ENCODE data around the gene KNSTRN.

Gene KNSTRN, protein sequence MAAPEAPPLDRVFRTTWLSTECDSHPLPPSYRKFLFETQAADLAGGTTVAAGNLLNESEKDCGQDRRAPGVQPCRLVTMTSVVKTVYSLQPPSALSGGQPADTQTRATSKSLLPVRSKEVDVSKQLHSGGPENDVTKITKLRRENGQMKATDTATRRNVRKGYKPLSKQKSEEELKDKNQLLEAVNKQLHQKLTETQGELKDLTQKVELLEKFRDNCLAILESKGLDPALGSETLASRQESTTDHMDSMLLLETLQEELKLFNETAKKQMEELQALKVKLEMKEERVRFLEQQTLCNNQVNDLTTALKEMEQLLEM

DNA sequence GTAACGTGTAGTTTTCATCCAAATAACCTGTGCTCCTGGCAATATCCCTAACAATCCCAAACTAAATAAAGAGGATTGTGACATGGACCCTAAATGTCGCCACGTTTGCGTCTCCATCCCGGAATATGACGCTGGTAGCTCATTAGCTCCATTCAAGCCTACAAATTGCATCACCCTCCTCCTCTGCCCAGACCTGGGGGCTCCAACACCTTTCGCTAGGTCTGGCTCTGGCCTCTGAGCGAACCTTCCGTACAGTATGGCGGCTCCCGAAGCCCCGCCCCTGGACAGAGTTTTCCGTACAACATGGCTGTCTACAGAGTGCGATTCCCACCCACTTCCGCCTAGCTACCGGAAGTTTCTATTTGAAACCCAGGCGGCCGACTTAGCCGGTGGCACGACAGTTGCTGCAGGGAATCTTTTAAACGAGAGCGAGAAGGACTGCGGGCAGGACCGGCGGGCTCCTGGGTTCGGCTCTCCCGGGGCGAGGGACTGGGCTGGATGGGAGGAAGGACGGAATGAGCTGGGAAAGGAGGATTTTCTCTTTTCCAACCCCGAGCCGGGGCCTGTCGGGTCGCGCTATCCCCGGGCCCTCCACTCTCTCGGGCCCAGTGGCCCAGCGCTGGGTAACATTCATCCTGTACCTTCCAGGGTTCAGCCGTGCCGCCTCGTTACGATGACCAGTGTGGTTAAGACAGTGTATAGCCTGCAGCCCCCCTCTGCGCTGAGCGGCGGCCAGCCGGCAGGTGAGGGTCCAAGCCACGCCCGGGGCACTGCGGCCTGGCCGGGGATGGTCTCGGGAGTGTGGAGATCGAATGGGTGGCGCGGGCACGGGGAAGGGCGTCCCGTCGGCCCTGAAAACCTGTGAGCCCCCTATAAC, at the start of gene KNSTRN:
Gene KNSTRN (plus strand): TSS at position 142 of the 877 bp plus-strand sequence. CDS start 115 bp downstream, at position 257.
- peak; percentile 94 for DNase-seq

DNA sequence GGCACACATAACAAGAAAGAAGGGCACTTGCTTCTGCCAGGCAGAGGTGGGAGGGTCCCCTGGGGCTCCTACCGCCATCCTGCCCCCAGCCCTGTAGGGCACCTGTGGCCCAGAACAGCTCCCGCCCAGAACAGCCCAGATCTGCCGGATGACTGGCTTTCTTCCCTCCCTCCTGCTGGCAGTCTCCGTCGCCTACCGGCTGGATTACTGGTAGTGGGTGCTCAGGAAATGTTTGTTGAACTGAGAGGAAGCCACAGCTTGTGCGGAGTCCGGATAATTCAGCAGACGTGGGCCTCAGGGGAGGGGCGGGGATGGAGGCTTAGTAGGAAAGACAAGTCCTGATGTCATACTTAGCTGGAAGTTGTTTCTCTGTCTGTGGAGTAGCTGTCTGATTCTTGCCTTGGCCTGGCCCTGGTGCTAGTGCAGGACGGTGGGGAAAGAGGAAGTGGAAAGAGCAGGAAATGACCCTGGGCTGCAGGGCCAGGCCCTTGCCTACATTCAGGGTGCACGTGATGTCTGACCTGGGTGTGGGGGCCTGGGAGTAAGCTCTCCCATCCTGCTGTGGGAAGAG, 48.5 kb upstream of the KNSTRN start:
- DNase-seq = peak; percentile 65 to 88

DNA sequence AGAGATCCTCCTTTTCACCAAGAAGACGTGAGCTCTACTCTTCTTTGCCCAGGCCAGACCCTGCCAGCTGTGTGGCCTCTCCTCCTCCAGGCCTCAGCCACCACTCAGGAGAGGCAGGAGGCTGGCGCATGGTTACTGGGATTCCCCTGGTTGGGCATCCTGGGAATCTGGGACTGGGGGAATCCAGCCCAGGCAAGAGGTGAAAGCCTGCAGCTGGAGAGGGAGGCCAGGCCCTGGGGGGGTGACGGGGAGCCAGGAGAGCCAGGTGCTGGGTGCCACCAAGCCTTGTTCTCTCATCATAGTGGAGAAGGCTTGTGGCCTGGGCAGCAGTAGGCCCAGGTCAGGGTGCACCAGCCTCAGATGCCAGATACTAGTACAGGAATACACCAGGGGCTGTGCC, 48.0 kb upstream of the KNSTRN start:
- no peak for DNase-seq

DNA sequence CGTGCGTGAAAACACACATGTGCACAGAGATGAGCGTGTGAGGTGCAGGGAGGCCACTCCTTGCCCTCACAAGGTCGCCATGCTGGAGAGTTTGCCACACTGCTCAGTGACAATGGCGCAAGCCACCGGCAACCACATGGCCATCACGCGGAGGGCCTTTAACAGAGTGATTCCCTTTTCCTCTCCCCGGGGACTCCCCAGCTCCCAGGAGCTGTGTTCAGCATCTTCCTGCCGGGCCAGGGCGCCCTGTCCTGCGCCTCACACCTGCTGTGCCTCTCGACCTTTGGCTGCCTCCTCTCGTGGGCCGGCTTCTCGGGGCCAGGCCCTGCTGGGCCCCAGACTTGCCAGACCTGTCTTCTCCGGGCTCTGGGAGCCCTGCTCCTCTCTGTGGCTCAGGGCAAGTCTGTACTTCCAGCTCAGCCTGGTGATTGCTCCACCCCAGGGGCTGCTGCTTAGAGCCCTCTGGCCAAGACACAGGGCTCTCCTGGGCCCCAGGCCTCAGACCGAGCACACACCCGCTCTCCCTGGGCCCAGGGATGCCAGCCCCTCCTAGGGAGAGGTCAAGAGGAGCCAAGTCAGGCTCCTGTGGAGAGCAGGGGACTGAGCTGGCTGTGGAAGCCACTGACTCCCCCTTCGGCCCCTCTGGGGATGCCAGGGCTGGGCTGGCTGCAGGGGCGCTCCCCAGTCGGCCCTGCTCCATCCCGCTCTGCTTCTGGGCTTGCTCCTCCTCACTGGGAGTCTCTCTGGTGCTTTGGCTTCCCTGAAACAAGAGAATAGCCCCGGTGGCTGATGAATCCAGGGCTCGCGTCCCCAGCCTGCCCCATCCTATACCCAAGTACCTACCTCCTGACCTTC, 47.4 kb upstream of the KNSTRN start:
- peak in 1 of 2 donors; percentile 46 for DNase-seq

DNA sequence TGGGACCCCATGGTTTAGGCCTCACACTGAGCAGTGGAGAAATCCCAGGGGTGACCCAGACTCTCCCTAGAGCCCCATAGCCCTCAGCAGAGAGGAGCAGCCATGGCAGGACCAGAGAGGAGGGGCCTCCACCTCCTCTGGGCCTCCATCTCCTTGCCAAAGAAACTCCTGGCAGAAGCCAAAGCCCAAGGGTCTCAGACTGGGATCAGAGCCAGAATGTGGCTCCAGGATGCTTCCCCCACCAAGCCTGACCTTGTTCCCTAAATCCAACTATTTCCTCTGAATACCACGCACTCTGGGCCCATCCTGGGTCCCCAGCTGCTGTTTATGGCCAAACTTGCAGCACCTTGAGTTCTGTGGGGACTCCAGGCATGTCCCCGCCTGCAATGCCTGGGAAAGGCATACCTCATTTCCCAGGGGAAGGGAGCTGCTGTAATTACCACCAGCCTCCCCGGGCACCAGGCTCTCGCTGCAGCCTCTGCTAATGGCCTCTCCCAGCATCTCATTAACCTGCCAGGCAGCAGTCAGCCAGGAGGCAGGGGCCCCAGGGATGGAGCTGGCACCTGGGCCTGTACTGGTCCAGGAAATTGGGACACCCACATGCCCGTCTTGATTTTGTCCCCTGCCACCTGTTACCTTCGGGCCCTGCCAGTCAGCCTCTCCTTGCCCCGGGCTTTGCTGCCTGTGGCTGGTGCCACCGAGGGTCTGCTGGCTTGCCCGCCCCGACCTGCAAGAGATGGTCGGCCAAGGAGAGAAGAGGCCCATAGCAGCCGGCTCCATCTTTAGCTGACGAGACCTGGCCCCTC, 46.4 kb upstream of the KNSTRN start:
- DNase-seq = no peak

DNA sequence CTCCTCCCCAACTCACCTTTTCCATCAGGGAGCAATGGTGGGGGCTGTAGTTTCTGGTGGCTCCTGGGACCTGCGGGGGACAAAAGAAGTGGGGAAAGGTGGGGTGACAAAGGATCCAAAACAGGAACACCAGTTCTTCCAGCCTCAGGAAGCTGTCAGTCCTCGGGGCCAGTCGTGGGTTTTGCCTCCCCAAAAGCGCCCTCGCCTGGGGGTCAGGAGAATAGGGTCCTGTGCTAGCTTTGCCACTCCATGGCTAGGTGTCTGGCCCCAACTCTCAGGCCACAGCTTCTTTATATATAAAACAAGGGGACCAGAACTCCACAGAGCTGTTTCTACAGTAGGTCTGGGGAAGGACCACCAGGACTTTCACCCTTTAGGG, 45.8 kb upstream of the KNSTRN start:
- peak; percentile 21 to 53 for DNase-seq

DNA sequence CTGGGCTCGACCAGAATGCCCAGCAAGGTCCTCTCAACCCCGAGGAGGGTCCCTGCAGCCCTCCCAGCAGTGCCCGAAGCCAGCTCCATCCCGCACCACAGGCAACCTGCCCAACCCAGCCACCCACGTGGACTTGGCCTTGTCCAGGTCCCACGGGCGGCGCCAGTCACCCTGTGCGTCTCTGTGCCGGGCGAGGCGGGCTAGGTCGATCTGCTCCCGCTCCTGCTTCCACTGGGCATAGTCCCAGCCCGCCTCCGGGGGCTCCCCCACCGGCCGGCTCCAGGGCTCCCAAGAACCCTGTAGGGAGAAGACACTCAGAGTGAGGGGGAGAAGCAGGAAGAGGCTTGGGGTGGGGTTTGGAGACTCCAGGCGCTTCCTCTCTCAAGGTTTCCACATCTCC, 44.9 kb upstream of the KNSTRN start:
- DNase-seq = no peak

DNA sequence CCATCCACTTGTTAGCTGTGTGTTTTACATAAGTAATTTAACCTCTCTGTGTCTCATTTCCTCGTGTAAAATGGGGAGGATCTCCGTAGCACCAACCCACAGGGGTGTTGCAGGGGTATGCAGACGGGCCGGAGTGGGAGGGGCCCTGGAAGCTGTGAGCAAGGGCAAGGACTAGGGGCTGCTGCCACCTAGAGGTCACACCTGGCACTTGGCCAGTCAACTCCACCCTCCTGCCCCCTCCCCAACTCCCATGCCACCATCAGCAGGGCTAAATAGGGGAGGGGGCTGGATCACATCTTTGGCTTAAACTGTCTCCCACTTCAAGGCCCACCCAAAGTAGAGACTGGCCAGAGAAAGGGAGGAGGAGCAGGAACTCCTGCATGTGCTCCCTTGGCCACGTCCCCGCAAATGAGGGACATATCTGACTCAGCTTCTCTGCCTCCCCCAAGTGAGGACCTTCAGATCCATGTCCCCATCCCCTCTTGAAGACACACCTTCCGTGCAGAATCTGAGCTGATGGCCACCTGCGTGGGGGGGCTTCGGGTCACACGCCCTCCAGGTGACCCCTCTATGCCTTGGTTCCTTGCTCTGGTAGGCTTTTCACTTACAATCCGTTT, 44.4 kb upstream of the KNSTRN start:
- peak; percentile 79 to 84 for DNase-seq

DNA sequence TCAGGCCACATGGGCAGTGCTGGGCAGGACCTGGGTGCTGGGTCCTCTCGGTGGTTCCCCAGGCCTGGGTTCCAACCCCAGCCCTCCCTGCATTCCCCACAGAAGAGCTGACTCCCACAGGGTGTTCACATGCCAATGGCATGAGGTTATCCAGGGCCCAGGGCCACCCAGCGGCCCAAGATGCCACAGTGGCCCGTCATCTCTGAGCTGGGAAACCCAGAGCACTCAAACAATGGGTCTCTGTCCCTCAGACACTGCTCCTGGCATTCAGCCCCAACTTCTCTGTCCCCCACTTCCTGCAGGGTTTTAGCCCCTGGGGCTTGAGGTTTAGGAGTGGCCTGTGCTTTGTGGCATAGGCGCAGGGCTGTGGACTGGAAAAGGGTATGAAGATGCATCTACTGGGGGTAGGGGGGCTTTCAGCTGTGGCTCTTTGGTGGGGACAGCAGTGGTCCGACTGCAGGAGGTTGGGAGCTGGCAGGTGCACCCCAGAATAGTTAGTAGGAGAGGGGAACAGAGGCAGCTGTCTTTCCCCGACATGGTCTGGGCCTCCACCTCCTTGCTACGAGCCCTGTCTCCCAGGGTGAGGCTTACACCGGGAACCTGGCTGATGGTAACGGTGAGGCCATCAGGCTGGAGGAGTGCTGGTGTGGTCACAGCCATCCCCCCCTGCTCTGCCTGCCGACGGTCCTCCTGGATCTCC, 43.5 kb upstream of the KNSTRN start:
- DNase-seq = no peak

DNA sequence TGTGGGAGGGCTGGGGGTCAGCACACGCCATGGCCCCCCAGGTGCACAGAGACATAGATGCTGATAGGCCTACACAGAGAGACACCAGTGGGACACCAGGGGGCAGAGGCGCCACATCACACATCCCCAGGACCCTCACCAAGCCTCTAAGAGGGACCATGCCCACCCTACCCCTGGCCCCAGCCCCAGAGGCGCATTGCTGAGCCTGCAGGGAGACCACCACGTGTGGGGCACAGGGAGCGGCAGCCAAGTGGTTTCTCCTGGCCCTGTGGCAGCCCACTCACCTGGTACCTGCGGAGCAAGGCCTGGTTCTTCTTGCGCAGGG, 42.9 kb upstream of the KNSTRN start:
- DNase-seq = no peak

DNA sequence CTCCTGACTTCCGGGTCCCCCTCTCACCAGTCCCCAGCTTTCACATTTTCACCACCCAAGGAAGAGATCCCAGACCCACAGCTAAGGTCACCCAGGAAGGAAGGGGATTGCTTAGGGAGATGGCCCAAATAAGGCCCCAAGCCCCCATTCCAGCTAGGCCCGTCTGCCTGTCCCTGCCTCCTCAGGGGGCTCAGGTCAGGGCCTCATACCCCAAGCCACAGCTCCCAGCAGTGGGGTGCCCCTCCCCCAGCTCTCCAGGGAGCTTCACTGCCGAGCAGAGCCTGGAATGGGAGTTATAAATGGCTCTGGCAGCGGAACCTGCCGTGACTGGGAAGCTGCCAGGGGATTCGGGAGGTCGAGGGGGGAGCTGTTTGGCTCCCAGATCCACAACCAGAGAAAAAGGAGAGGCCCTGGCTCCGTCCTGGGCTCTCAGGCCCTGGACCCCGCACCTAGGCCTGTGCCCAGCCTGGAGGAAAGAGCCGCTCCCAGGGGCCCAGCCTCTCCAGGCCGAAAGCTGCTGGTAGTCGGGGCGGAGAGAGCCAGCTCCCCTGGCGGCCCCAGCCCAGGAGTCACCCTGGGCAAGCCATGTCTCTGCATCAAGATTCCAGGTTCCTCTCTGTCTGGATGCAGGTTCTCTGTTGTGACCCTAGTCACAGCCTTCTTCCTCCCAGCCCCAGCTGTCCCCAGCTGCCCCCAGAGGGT, 42.3 kb upstream of the KNSTRN start:
- no peak for DNase-seq

DNA sequence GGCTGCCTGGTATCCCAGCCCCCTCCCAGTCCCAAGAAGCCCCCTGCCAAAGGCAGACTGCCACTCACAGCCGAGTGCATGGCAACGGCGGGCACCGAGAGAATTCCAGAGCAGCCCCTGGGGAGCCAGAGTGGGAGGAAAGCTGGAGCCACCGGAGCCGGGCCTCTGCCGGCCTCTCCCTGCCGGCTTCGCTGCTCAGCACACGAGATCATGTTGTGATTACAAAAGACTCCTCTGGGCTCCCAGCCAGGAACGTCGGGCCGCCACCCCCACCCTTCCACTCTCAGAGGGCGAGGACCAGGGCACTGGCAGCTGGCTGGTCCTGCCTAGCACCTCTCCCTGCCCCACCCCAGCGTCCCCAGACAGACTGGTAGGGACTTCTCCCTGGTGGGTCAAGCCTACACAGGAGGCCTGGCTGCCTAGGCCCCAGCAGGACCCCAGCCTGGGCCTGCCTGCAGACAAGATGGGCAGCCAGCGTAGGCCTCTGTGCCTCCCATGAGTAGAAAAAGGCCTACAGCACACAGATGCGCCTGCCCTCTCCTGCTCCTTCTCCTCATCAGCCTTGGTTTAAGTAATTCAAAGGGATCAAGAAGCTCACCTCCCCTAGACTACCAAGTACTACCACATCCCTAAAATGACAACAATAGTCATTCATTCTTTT, 41.7 kb upstream of the KNSTRN start, which contains the start of gene CCDC9B:
Gene CCDC9B (minus strand): TSS at position 200 of the 661 bp plus-strand sequence. CDS start 120 bp downstream, at position 80.
- peak in 1 of 2 donors; percentile 27 for DNase-seq

DNA sequence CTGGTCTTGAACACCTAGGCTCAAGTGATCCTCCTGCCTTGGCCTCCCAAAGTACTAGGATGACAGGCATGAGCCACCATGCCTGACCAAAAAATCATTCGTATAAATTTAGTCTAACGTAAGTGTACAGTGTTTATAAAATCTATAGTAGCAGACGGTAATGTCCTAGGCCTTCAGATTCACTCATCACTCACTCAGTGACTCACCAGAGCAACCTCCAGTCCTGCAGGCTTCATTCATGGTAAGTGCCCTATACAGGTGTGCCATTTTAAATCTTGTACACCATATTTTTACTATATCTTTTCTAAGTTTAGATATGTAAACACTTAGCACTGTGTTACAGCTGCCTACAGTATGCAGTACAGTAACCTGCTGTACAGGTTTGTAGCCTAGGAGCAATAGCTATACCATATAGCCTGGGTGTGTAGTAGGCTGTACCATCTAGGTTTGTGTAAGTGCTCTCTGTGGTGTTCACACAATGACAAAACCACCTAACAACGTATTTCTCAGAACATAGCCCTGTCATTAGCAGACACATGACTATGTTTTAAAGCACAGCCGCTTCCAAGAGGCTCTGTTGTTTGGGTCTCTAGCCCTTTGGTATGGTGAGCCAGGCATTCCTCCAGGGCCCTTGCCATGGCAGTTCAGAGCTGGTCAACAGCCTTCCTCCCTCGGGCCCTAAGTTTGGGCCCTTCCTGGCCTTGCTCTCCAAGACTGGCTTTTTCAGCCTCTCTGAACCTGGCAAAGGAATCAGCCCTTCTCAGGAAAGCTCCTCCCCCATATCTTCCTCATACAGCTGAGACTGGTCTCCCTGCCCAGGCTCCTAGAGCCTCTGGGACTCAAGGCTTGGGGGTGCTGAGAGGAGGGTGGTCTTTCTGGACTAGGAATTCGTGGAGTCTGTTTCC, 39.9 kb upstream of the KNSTRN start:
- DNase-seq = no peak

DNA sequence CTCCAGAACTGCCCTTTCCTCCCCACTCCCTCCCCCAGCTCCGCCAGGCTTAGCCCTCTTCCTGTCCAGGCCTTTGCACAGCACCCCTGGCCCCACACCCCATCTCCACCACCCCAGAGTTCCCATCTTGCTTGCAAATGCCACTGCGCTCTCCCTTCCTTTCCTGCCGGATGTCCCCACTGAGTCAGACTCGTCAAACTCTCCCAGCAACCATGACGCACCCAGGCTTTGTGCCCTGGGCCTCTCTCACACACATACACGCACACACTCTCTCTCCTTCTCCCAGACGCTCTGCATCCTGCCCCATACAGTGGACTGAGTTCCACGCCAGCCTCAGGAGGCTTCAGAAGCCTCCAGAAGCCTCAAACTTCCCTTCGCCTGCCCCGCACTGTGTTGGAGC, 39.0 kb upstream of the KNSTRN start:
- DNase-seq = no peak

DNA sequence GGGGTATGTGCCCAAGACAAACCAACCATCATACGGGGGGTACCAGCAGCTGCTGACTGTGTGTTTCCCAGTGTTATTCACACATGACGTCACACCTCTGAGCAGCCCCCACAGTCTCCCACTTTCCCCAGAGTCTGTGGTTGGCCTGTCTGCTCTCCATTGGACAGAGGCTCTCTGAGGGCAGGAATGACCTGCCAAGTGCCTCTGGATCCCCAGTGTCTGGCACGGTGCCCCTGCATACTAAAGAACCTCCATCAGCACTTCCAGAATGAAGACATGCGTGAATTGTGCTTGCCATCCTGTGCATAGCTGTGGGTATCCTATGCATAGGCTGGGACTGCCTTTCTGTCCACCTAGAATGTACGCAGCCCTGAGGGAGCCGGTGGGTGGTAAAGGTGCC, 38.3 kb upstream of the KNSTRN start:
- no peak for DNase-seq

DNA sequence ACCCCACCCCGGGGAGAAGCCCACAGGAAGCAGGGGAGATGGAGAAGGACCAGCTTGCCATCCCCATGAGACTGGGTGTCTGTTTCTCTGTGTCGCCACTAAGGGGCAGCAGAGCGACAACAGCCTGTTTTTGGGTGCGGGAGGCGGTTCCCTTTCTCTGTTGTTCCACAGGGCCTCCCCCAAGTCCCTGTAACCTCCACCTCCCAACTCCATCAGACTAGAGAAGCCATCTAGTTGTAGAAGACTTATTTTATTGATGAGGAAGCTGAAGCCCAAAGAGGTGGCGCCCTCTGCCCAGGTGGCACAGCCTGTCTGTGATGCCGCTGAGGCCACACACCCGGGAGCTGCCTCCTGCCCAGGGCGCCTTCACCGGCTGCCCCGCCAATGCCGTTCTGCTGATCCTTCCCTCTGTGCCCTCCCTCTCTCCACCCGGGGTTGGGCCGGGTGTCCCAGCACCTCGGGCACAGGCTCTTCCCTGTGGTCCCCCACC, 37.8 kb upstream of the KNSTRN start:
- DNase-seq = peak; percentile 77 to 78

DNA sequence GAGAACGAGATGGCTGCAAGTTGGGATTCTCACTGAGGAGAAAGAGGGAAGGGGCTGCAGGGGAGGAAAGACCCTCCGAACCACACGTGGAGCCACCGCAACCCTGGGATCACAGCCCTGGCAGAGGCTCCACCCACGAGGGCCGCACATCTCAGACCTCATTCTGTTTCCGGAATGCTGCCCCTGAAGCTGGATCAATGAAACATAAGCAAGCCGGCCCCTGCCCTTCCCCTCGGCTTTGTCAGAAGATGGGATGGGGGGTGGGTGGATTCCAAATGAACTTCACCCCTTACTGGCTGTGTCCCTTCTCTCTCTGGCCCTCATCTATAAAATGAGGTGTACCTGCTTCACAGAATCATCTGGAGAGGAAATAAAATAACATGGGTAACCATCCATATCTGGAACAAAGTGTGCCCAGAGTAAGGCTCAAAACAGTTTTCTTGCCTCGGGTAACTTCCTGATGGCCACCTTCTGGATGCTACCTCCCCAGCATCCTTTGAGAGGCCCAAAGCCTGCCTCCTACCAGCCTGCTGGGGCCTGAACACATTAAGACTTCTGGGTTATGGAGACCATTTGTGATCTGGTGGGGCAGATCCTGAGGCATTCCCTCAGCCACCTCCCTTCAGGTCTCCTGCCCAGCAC, 37.2 kb upstream of the KNSTRN start:
- DNase-seq = no peak

All from CD4-positive, alpha-beta T cell treated with Interleukin-4 for 1 hour (primary cell).